Measurements from ENCODE around the gene MYBPH. TPM values are rescaled to one million over a fixed set of nuclear protein-coding genes. Genes with fewer than 3 reads are reported as not detected.

MYBPH gene
- polyA plus RNA-seq, 2 of the 4 experiments (the other 2 are of a cell fraction) = not detected

DNA sequence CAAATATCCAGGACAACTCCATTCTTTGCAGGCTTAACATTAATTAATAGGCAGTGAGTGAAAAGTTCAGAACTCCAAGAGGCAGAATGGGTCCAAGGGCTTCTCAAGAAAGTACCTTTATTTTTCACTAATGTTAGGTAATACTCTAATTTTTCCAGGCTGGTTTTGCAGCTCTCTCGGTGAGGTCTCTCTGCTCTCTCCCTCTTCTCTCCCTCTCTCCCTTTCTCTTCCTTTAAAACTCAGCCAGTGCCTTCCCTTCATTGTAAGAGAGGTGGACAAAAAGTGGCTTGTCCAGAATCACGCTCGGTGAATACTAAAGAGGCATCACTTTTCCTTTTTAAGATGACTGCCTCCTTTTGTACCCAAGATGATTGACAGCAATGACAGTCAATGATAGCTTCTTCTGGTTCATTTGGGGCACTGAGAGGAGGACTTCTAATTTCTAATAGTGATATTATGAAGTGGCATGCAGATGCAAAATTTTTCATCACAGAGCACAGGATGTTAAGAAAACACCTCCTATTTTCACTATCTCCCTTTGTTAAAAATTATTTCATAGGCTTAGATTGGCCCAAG lies 12.2 kb upstream of the MYBPH start:
- no peak for FAIRE-seq
- Histone ChIP-seq H3K4me2 (no peak overlapping the region), H3K4me3 (no peak overlapping the region), H3K9me3 (no peaks in the 10 kb centered on the region), H3K27ac (no peak overlapping the region), H3K4me1 (no peaks in the 10 kb centered on the region)
- DNase-seq (ENCODE audit: low read depth in 1 of 2, low spot score in 1 of 2) = no peak
- ATAC-seq = no peak
- ChIA-PET CTCF (interaction anchor here (0.8 to 3.0 kb wide), 5 partner anchors 12 to 80 kb away, joined by 3 to 17 read pairs (median 4); no protein-coding TSS in a partner anchor), POLR2A (no interaction called here)
- TF ChIP-seq FOXS1 (CRISPR knock-in tag; IDR thresholded peaks at IDR 0.05) (no peak), SREBF2 (IDR thresholded peaks at IDR 0.05) (no peak), CEBPB (IDR thresholded peaks at IDR 0.05) (no peak), RCOR1 (IDR thresholded peaks at IDR 0.05; ENCODE audit: low read depth, low read length) (no peak), CBX8 (IDR thresholded peaks at IDR 0.05) (no peak), GATA3 (IDR thresholded peaks at IDR 0.05; ENCODE audit: borderline replicate concordance) (no peak), POLR2AphosphoS2 (conservative IDR thresholded peaks at IDR 0.05; ENCODE audit: low read length) (no peak), MAFK (IDR thresholded peaks at IDR 0.05; ENCODE audit: partially characterized antibody) (no peak), ZC3H11A (IDR thresholded peaks at IDR 0.05) (no peak)
- TF ChIP-seq, protein P1, sequence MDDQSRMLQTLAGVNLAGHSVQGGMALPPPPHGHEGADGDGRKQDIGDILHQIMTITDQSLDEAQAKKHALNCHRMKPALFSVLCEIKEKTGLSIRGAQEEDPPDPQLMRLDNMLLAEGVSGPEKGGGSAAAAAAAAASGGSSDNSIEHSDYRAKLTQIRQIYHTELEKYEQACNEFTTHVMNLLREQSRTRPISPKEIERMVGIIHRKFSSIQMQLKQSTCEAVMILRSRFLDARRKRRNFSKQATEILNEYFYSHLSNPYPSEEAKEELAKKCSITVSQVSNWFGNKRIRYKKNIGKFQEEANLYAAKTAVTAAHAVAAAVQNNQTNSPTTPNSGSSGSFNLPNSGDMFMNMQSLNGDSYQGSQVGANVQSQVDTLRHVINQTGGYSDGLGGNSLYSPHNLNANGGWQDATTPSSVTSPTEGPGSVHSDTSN (IDR thresholded peaks at IDR 0.05) = no peak
- TF ChIP-seq, protein P2, sequence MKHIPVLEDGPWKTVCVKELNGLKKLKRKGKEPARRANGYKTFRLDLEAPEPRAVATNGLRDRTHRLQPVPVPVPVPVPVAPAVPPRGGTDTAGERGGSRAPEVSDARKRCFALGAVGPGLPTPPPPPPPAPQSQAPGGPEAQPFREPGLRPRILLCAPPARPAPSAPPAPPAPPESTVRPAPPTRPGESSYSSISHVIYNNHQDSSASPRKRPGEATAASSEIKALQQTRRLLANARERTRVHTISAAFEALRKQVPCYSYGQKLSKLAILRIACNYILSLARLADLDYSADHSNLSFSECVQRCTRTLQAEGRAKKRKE (CRISPR knock-in tag; IDR thresholded peaks at IDR 0.05; ENCODE audit: low read depth) = no peak
- WGBS (ENCODE audit: missing lambda C conversion rate) = 65% methylated on average over 3 of the region's 3 CpGs

DNA sequence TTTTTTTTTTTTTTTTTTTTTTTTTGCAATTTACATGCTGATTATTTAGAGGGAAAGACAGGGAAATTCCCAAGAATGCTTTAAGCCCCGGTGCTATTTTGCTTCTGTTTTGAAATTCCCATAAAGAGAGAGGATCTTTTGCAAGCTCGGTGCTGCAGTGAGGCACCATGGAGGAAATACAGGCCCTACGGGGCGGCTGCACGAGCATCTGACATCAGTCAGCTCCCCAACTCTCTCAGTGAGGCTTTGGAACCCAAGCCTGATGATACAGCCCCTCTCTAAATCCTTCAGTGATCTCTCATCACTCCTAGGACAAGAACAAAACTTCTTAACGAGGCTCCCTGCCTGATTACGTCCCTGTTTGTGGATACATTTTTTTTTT lies 11.7 kb upstream of the MYBPH start:
- no peak overlapping the region for H3K4me3 ChIP-seq
- no peaks in the 10 kb centered on the region for H3K9me3 ChIP-seq
- no peak overlapping the region for H3K4me2 ChIP-seq
- WGBS (ENCODE audit: missing lambda C conversion rate) = 60% methylated on average over 7 of the region's 7 CpGs
- TF ChIP-seq ZNF302 (CRISPR knock-in tag; IDR thresholded peaks at IDR 0.05) (no peak), EHF (CRISPR knock-in tag; IDR thresholded peaks at IDR 0.05) (no peak)
- ChIA-PET POLR2A (no interaction called here), CTCF (interaction anchor here (0.8 to 3.6 kb wide), 5 partner anchors 11 to 148 kb away, joined by 3 to 15 read pairs (median 4); partner anchors contain the start of gene MYBPH)
- H3K4me1 ChIP-seq = no peaks in the 10 kb centered on the region
- H3K27ac ChIP-seq = no peak overlapping the region
- DNase-seq (ENCODE audit: low read depth in 1 of 2, low spot score in 1 of 2) (no peak), ATAC-seq (no peak), FAIRE-seq (no peak)

DNA sequence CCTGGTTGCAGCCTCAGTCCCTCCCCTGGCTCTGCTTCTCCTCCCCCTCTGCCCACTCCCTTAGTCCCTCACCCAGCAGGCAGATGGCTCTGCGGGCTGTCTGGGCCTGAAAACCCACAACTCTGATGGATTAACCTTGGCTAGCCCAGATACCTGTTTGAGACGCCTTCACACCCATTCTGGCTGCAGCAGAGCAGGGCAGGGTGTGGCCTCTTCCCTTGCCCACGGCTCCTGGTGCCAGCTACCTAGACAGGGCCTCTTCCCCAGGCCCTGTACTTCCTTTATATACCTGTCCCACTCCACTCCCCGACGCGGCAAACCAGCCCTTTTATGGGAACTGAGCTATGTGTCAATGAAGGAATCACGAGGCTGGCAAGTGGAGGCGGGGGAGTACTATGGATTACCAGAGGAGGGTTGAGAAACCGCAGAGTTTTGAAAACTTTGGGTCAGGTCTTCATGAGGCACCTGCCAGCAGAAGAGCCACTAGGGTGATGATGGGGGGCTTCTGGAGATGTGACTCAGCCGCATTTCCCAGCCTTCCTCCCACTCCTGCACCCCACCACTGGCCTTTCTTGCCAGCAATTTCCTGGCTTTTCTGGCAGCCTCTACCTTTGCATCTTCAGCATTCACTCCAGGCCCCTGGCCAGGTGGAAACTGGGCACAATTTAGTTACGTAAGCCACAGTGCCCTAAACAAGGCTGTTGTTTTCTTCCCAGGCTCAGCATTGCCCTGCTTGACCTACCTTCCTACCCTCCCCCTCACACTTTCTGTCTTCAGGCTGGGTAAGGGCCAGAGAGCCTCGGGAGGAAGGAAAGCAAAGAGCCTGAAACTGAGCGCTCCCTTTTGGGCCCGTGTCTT lies 11.0 kb upstream of the MYBPH start, which contains the start of gene CHI3L1:
Gene CHI3L1 (minus strand): TSS at position 259 of the 858 bp plus-strand sequence. CDS start 81 bp downstream, at position 178.
- no peak for ATAC-seq
- no peak for FAIRE-seq
- Histone ChIP-seq H3K4me3 (no peak within 1 kb of the TSS), H3K4me2 (no peak within 1 kb of the TSS), H3K4me1 (no peaks in the 10 kb centered on the region), H3K27ac (no peak within 1 kb of the TSS), H3K9me3 (no peaks in the 10 kb centered on the region)
- CTCF ChIA-PET = interaction anchor here (0.9 to 3.6 kb wide), 6 partner anchors 11 to 147 kb away, joined by 3 to 15 read pairs (median 6); partner anchors contain the start of gene MYBPH
- WGBS (ENCODE audit: missing lambda C conversion rate) = 67% methylated on average over 14 of the region's 14 CpGs
- POLR2A ChIA-PET = no interaction called here
- no peak for TF ChIP-seq SREBF2 (IDR thresholded peaks at IDR 0.05)
- no peak for TF ChIP-seq BHLHE40 (IDR thresholded peaks at IDR 0.05; ENCODE audit: low read depth, low read length)
- TF ChIP-seq NFE2L2 (conservative IDR thresholded peaks at IDR 0.05; ENCODE audit: low read length) = no peak
- no peak for DNase-seq (ENCODE audit: low read depth in 1 of 2, low spot score in 1 of 2)

DNA sequence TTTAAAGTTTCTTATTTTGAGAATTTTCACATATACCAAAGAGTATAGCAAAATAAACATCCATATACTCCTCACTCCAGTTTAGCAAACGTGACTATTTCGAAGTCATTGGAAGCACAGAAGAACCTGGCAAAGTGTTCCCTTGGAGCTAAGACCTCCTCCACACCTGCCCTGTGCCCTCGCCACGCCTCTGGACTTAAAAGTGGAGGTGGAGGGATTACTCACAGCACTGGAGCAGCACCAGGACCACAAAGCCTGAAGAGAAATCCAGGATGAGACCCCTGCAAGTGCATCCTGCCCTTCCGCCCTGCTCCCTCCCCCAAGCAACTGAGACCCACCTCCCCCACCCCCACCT lies 10.4 kb upstream of the MYBPH start:
- H3K4me1 ChIP-seq = no peaks in the 10 kb centered on the region
- H3K9me3 ChIP-seq = no peaks in the 10 kb centered on the region
- H3K4me3 ChIP-seq = no peak overlapping the region
- no peak for ATAC-seq
- no peak for DNase-seq (ENCODE audit: low read depth in 1 of 2, low spot score in 1 of 2)
- CTCF ChIA-PET = interaction anchor here (1.0 to 3.6 kb wide), 6 partner anchors 14 to 146 kb away, joined by 3 to 15 read pairs (median 6); no protein-coding TSS in a partner anchor
- no peak overlapping the region for H3K4me2 ChIP-seq
- POLR2A ChIA-PET = no interaction called here
- no peak overlapping the region for H3K27ac ChIP-seq
- 68% methylated on average over 4 of the region's 5 CpGs for WGBS (ENCODE audit: missing lambda C conversion rate)
- no peak for FAIRE-seq
- no peak for TF ChIP-seq POLR2AphosphoS2 (conservative IDR thresholded peaks at IDR 0.05; ENCODE audit: low read length)
- no peak for TF ChIP-seq RAD21 (conservative IDR thresholded peaks at IDR 0.05 in 1 of 2, IDR thresholded peaks at IDR 0.05 in 1 of 2)
- TF ChIP-seq CEBPB (IDR thresholded peaks at IDR 0.05) = no peak
- TF ChIP-seq MAFK (IDR thresholded peaks at IDR 0.05; ENCODE audit: partially characterized antibody) = no peak
- no peak for TF ChIP-seq SMC3 (IDR thresholded peaks at IDR 0.05)
- TF ChIP-seq NFE2L2 (conservative IDR thresholded peaks at IDR 0.05; ENCODE audit: low read length) = no peak
- TF ChIP-seq, protein P3, sequence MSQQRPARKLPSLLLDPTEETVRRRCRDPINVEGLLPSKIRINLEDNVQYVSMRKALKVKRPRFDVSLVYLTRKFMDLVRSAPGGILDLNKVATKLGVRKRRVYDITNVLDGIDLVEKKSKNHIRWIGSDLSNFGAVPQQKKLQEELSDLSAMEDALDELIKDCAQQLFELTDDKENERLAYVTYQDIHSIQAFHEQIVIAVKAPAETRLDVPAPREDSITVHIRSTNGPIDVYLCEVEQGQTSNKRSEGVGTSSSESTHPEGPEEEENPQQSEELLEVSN (IDR thresholded peaks at IDR 0.05; ENCODE audit: borderline replicate concordance, low read depth) = no peak
- TF ChIP-seq HEYL (CRISPR knock-in tag; IDR thresholded peaks at IDR 0.05) = no peak
- no peak for TF ChIP-seq CHD2 (IDR thresholded peaks at IDR 0.05; ENCODE audit: low read length, partially characterized antibody)
- TF ChIP-seq MAZ (IDR thresholded peaks at IDR 0.05; ENCODE audit: borderline replicate concordance, low read depth, low read length) = no peak
- TF ChIP-seq, protein P2 (CRISPR knock-in tag; IDR thresholded peaks at IDR 0.05; ENCODE audit: low read depth) = no peak
